Dermis microvascular lymphatic vessel endothelial cell (primary cell): Measurements from ENCODE around the gene TCEA2. TPM values are rescaled to one million over a fixed set of nuclear protein-coding genes. Genes with fewer than 3 reads are reported as not detected.
"Not testable (repeated sequence)": the region's sequence is repeated elsewhere in the genome, so short reads cannot be mapped to it uniquely, and the experiment has no call there.

Source experiments
- DNase-seq, 2 donors: peaks; one replicate each; pipeline versions ENCODE4 v3.0.0 to v3.0.0-alpha.2; 2010; ENCODE audit warnings: low read depth in 2 of 2
- total RNA-seq: library from RNA; depleted of rRNA; stranded (reverse); fragments of >200 nt; gene quantifications from 2 replicates; pipeline ENCODE4 v1.2.1, GENCODE V29; 2014

Gene TCEA2
- total RNA-seq, 1 donor from 2014 or later = 27.0 TPM

DNA sequence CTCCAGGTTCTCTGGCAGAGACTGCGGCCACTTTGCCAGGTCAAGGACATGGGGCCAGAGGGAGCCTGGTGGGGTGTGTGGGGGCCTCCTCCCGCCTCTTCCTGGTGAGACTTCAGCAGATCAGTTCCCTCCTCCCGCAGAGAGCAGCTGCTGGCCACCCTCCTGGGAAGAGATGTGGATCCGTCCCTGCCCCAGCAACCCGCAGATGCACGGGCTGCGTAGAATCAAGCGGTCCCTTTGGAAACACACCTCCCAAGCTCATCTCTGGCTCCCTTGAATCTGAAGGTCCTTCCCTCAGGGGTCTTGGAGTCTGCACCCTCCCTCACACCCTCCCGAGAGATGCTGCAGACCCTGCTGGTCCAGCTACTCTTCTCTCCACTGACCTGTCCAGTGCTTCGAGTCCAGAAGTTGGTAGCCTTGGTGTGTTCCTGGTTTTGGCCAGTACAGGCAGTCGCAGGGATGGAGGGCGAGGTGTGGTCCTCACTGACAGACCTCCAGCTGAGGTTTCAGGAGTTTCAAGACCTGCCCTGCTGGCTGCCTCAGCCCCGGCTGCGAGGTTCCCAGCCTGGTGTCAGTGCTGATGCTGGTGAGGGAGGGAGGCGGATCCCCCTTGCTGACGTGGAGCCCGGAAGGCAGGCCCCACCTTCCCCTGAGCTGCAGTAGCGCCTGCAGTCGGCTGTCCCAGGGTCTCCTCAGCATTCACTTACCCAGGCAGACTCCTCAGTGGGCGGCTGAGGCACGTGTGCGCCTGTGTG lies 44.2 kb downstream of the TCEA2 start, which contains the start of gene NPBWR2:
TSS of gene NPBWR2 (minus strand) at position 585 of the 755 bp plus-strand sequence. CDS start 734 bp downstream, outside the sequence.
- DNase-seq = no peak

DNA sequence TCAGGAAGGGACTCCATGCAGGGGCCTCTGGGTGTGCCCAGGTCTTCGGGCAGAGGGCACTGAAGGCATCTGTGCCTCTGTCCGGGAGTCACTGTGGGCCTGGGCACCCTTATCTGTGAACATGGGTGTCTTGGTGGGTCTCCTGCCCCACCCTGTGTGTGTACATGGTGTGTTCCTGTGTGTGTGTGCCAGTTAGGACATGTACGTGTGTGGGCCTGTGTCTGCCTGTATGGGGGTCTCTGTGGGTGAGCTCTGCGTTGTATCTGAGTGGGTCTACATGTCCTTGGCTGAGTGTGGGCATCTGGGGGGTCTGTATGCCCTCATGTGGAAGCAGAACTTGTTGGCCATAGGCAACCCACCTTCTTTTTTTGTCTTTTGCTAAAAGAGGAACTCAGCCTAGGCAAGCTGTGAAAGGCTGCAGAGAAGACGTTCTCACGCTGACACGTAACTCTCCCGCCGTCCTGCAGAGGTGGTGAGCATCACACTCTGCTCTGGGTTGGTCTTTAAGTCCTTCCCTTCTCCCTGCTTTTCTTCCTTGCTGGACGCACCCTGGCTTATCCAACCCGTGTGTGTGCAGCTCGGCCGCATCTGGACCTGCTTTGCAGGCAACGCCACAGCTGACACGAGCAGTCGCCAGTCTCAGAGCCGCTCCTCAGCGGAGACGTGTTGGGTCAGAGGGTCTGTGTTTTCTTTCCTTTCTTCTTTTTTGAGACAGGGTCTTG lies 44.9 kb downstream of the TCEA2 start:
- no peak for DNase-seq

DNA sequence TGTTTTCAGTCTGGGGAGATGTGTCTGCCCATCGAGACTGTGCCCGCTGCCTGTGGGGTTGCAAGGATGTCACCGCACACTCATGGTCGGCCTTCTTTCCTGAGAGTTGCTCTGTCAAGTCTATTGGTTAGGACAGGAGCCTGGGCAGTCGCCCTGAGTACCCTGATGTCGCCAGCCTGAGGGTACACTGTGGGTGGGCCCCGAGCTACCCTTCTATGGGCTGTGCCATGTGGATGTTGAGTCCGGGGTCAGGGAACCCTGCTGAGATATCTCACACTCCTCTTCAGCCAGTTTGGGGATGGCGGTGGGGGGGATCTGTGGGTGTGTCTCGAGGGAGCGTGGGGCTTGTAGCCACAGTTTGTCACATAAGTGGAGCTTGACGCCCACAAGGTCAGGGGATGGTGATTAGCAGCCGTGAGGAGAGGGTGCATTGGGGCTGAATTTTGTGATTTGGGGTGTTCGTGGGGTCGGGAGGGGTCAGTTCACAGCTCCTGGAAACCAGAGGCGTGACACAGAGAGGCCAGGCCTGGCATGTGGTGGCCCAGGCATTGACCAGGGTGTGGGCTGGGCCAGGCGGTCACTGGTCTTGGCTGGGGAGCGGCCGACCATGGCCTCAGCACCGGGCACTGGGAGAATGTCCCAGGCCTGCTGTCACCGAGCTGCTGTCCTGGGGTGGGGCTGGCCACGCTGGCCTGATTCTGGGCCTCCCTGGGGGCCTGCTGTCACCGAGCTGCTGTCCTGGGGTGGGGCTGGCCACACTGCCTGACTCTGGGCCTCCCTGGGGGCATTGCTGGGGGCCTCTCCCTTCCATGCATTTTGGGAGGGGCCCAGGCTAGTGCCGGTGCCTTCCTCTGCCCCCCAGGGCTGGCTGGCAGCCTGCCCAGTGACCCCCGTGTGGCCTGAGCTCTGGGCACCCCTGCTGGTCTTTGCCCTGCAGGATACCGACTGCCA lies 46.0 kb downstream of the TCEA2 start:
- DNase-seq = no peak

DNA sequence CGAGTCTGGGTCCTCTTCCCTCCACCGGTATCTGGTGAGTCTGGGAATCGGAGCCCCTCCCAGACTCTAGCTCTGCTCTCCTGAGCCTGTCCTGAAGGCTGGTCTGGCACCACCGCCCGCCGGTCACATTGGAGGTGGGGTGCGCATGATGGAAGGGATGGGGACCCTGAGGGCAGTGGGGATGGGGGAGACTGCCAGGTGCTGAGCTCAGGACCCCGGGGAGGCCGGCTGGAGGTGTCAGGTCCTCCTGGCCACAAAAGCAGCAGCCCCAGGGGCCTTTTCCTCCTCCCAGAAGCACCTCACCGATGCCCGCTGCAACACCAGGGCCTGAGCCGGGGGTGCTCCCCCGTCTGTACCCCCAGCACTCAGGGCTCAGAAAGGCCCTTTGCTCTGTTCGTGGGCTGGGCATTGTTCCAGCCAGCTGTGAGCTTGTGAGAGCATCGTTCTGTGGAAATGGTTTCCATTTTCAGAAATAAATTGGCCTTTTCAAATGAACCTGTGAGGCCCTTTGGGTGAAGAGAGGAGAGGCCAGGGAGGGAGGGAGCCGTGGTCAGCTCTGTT lies 46.9 kb downstream of the TCEA2 start:
- DNase-seq = no peak

DNA sequence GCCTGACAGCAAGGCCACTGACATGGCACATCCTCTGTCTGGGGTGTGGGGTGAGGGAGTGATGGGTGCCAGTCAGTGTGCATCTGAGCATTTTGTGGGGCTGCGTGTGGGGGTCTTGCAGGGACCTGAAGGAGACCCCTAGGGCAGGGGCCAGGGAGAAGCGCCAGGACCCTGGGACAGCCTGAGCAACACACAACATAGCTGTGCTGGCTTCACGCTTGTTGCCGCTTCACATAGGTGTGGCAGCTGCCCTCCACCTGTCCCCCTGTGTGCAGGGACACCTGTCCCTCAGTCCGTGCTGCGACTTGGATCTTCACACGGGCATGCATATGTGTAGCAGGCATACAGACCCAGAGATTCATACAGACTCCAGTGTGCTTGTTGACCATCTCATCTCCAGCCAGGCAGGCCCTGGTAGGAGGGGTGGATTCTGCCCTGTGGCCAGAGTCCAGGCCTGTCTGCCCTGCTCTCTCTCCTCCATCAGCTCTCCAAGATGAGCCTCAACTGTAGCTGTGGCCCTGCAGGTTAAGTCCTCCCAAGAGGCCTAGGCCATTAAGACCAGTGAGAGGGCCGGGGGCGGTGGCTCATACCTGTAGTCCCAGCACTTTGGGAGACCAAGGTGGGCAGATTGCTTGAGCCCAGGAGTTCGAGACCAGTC lies 47.5 kb downstream of the TCEA2 start:
- DNase-seq = no peak

DNA sequence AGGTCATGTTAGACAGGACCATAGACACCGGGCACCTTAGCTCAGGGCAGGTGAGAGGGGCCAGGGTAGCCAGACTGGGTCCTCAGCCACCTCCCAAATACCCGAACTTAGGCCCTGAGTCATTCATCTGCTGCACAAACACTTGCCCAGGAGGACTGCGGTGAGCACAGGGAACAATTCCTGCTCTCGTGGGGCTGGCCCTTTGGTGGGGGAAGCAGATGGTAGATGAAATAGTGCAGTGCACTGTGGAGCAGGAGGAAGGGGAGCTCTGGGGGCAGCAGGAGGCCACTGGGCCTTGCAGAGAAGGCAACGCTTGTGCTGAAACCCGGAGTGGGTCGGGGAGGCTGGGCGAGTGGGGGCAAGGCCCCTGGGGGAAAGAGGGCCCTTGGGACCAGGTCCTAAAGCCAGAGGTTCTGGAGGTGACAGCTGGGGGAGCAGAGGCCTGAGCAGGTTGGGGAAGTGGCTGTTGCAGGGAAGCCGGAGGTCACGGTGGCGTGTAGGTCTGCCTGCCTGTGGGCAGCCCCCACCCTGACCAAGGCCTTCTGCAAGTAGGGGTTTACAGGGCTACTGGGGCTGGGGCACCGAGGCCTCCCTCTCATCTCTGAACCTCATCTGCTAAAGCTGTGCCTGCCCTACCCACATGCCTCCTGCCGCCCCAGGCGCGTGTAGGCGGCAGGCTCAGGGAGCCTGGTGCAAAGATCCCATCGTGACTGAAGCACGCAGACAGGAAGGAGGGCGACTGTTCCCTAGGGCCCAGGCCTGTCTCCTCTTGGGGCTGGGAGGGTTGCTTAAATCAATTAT lies 49.0 kb downstream of the TCEA2 start:
- no peak for DNase-seq

DNA sequence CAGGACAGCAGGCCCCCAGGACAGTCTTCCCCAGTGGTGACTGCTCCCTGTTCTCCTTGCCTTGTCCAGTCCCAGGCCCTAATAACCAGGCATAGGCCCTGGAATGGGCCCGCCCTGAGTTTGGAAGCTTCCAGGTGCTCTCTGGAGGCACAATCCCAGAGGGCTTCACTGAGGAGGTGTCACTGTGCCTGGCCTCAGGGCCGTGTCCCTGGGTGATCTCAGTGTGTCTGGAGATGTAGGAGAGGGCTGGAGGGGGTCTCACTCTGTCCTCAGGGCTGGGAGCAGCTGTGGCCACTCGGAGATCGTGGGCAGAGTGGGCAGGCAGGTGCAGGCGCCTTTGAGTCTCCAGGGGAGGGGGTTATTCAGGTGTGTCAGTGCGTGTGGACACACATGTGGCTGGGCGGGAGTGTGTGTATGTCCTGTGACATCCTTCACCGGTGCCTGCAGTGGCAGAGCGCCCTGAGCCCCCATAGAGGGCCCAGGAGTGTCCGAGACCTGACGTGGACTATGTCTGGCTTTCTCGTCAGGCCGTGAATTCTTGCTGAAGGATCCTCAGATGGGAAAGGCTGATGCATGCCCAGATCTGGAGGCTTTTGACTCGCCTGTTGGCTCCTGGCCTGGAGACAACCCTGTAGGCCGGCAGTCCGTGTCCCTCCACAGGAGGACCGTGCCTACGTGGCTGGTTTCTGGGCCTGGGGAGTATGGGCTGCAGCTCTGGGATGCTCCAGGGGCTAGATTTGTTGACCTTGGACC lies 49.9 kb downstream of the TCEA2 start:
- DNase-seq = no peak

DNA sequence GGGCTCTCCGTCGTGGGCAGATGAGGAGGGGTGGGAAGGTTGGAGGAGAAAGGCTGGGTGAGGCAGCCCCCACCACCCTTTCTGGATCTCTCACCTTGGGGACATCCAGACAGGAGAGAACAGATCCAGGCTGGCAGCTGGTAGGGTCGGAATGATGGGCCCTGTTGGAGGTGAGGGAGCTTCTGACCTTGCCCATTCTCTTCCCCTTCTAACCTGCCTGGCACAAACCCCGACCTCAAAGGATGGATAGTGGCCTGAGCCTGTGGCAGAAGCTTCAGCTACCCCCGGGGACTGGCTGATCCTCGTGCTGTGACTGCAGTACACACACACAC lies 50.4 kb downstream of the TCEA2 start:
- no peak for DNase-seq

DNA sequence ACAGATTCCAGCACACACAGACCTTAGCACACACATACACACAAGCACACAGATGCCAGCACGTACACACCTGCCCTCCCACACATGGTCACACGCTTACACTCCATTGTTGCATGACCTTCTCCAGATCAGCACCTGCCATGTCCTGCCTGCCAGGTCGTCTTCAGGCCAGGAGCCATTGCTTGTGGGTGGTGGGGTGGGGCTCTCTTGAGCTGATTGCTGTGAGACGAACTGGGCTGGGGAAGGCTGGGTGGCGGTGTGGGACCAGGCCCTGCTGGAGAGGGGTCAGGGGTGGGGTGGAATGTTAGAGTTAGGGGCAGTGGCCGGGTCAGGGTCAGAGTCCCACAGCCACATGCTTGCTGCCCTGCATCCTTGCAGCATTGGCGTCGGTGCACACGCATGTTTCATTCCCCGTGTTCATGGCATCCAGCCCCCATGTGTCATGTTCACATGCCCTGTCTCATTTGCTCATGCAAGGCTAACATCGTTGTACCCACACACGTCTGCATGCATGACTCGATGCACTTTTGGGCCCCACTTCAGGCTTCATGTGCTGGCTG lies 50.9 kb downstream of the TCEA2 start:
- no peak for DNase-seq

DNA sequence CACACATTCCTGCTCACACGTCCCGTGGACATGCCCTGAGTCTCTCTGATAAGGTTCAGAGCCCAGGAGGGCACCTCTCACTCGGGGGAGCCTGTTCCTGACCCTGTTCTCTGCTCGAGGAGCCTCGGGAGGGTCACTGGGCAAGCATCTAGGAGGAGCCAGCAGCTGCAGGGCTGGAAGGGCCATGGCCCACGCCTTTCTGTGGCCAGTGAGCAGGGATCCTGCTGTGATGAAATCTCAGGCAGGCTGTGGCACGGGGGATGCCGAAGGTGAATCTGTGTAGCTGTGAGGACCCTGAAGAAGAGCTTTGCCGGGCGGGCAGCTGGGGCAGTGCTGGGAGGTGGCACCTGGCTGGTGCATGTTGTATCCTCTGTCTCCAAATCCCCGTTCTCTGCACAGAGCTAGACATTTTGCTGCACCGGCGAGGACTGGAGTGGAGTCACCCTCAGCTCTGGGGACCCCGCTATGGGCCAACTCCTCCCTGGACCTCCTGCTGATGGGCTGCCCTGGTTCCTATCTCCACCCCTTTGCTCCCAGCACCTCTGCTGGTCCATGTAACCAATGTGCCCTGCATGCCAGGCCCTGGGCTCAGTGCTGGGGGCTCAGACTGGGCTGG lies 51.5 kb downstream of the TCEA2 start:
- DNase-seq = no peak

DNA sequence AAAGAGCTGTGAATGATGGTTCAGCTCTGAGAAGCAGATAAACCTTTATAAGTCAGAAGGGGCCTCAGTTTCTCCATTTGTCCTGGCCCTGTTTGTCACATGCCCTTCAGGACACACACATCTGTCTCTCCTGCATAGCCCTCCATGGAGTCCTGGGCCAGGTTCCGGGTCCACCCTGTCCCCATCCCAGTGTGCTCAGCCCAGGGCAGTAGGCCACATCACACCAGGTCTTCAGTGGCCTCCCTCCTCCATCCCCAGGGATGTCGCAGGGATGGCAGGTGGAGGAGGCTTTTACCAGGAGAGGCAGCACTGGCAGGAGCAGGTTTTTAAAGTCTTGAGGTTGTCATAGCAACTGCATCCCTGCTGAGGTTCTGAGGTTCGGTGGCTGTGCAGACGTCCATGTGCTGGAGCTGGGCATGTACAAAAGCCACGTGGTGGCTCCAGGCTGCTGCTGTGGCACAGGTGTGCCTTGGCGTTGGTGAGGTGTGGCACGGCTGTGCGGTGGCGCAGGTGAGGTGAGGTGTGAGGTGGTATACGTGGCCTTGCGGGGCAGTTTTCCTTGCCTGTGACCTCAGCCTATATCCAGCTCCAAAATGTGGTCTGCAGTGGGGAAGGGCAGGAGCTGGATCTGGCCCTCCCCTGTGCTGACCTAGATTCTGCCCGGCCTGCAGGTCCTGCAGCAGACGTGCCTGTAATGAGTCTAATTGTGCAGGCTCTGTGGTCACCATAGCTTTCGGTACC lies 52.3 kb downstream of the TCEA2 start:
- no peak for DNase-seq

DNA sequence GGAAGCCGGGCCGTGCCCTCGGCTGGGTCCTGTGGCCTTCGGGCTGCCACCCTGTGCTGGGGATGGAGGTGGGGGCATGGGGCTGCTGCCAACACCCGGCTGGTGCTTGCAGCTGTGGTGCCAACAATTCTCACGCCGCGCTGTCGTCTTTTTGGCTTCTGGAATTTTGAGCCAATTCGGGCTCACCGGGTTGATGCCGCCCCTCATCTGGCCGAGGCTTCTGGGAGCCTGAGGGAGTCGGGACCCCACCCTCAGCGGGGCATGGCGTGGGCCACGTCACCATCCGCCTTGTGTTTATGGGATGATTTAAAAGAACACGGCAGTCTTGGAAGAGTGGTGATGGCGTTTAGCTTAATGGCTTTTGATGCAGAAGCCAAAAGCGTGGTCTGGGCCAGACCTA lies 53.0 kb downstream of the TCEA2 start:
- no peak for DNase-seq

DNA sequence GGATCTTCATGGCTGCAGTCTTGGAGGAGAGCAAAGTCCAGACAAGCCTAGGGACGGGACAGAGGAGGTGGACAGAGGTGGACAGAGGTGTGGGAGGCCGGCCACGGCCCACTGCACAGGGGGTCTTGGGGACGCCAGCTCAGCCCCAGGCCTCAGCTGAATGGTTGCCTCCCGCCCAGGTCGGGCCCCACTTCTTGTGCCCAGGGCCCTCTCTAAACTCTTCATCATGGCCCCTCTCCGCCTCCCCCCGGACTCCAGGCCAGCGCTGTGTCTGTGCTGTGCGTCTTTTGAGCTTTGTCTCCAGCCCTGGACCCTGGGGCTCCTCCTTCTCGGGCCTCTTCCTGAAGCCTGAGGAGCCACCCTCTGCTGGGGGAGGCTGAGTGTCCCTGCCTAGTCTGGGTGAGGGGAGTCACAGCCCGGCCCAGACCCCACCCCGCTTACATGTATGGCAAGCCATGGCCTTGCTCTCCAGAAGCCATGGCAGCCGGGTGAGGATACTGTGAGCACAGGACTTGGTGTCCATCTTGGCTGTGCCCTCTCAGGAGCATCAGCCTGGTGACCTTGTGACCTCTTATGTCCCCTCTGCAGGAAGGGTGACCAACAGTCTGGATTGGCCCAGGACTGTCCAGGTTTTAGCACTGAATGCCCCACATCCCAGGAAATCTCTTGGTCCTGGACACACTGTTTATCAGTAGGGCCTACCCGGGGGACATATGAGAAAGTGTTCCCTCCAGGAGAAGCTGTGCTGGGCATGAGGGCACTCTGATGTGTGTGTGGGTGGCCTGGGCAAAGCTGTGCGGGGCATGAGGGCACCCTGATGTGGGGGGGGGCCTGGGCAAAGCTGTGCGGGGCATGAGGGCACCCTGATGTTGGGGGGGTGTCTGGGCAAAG lies 53.8 kb downstream of the TCEA2 start:
- no peak for DNase-seq

DNA sequence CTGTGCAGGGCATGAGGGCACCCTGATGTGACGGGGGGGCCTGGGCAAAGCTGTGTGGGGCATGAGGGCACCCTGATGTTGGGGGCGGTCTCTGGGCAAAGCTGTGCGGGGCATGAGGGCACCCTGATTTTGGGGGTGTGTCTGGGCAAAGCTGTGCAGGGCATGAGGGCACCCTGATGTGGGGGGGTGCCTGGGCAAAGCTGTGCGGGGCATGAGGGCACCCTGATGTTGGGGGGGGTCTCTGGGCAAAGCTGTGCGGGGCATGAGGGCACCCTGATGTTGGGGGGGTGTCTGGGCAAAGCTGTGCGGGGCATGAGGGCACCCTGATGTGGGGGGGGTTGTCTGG lies 54.4 kb downstream of the TCEA2 start:
- not testable (repeated sequence) for DNase-seq

DNA sequence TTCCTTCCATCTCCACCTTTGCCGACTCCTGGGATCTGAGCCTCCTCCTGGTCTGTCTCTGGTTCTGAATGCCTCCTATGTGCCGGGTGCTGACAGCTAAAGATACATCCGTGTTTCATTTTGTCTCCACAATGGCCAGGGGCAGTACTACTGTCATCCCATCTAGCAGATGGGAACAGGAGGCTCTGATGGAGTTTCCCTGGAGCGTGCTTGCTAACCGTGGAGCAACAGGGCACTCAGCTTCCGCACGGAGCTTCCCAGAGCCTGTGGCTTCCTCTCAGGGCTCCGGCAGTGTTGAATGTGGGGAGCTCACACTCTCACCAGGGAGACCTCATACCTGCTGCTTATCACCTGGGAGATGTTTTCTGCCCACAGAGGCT lies 56.3 kb downstream of the TCEA2 start:
- no peak for DNase-seq

DNA sequence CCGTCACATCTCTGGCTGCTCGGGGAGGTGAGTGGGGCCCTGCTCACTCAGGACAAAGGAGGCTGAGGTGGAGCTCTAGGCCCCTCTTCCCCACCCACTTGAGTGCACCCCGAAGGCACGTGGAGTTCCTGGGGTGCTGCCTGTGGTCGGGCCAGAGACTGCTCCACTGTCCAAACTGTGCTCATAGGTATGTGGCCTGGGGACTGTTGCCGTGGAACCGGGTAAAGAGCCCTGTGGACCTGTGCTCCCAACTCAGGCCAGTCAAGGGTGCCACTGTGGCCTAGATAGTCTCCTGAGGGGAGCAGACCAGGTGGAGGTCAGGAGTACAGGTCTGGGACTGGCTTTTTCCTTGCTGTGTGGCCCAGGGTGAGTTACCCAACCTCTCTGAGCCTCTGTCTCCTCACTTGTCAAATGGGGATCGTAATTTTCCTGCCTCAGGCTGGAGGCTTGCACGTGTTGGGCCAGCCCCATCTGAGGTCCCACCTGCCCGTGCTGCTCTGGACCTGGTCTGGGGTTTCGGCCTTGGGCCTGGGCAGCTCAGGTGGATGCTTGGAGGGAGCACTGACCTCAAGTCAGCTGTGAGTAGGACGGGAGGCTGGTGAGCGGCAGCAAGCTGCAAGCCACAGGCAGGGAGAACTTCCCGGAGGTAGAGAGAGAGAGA lies 56.8 kb downstream of the TCEA2 start:
- DNase-seq = no peak

DNA sequence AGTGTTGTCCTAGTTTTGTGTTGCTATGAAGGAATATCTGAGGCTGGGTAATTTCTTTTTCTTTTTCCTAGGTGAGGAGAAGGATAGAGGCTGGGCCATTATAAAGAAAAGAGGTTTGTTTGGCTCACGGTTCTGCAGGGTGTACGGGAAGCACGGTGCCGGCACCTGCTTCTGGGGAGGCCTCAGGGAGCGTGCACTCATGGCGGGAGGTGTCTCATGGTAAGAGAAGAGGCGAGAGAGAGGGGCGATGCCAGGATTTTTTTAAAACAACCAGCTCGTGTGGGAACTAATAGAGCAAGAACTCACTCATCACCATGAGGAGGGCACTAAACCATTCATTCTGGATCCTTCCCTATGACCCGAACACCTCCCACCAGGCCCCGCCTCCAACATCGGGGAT lies 58.6 kb downstream of the TCEA2 start:
- no peak for DNase-seq
